ENCODE results near the gene DDIT4. TPM values are rescaled to one million over a fixed set of nuclear protein-coding genes. Genes with fewer than 3 reads are reported as not detected.

DDIT4 gene
- total and polyA plus RNA-seq, 2 experiments from 2014 or later, result 114 to 136 TPM

GRCh38 chr10:72265508-72265907, 8.2 kb upstream of the DDIT4 start:
- Histone ChIP-seq H3K79me2 (replicated peaks; ENCODE audit: insufficient read depth) (no peaks in the 10 kb centered on the region), H3K4me1 (ENCODE audit: insufficient read depth) (peaks cover 28% of the 10 kb centered on the region), H3K27ac (ENCODE audit: low read depth) (no peak overlapping the region), H3K36me3 (ENCODE audit: insufficient read depth) (no peaks in the 10 kb centered on the region), H4K20me1 (replicated peaks; ENCODE audit: insufficient read depth) (no peaks in the 10 kb centered on the region), H3F3A (replicated peaks; ENCODE audit: low read depth) (peaks cover 24% of the 10 kb centered on the region), H3K4me2 (peak overlapping the region; percentile 43; the same call in 1 of the 2 replicates), H2AFZ (peak overlapping the region; percentile 87), H3K4me3 (no peak overlapping the region), H3K27me3 (ENCODE audit: insufficient read depth) (no peaks in the 10 kb centered on the region), H3K9me2 (ENCODE audit: insufficient read depth) (0 out of 2 replicates have a peak, but pooled peaks cover 2% of the 10 kb centered on the region)
- DNase-seq (ENCODE audit: low spot score) (peak; percentile 31), ATAC-seq (no peak; the same call in 2 of the 3 replicates)
- Mint-ChIP-seq H3K4me1 (peaks cover 45% of the 10 kb centered on the region), H3K27me3 (ENCODE audit: insufficient read depth, low read depth, poor library complexity) (peaks cover 21% of the 10 kb centered on the region), H3K4me3 (no peak overlapping the region), H3K36me3 (ENCODE audit: low read depth) (peaks cover 3% of the 10 kb centered on the region; the same call in 1 of the 3 replicates), H3K9me3 (no peaks in the 10 kb centered on the region), H3K27ac (no peak overlapping the region)
- TF ChIP-seq EZH2 (IDR thresholded peaks at IDR 0.05; ENCODE audit: low read depth, unreplicated experiment) (no peak), POLR2AphosphoS5 (IDR thresholded peaks at IDR 0.05; ENCODE audit: low read depth) (no peak), JUNB (IDR thresholded peaks at IDR 0.05; ENCODE audit: unreplicated experiment) (no peak), CREB1 (CRISPR knock-in tag; IDR thresholded peaks at IDR 0.05; ENCODE audit: low read depth) (no peak), STAT1 (IDR thresholded peaks at IDR 0.05; ENCODE audit: unreplicated experiment) (no peak), ZNF462 (CRISPR knock-in tag; IDR thresholded peaks at IDR 0.05) (no peak), ZNF331 (CRISPR knock-in tag; IDR thresholded peaks at IDR 0.05; ENCODE audit: low read depth) (no peak), ZNF114 (CRISPR knock-in tag; IDR thresholded peaks at IDR 0.05) (no peak), NANOG (IDR thresholded peaks at IDR 0.05; ENCODE audit: borderline replicate concordance) (no peak), EZH2phosphoT487 (IDR thresholded peaks at IDR 0.05; ENCODE audit: unreplicated experiment) (no peak)
- TF ChIP-seq, protein P1, sequence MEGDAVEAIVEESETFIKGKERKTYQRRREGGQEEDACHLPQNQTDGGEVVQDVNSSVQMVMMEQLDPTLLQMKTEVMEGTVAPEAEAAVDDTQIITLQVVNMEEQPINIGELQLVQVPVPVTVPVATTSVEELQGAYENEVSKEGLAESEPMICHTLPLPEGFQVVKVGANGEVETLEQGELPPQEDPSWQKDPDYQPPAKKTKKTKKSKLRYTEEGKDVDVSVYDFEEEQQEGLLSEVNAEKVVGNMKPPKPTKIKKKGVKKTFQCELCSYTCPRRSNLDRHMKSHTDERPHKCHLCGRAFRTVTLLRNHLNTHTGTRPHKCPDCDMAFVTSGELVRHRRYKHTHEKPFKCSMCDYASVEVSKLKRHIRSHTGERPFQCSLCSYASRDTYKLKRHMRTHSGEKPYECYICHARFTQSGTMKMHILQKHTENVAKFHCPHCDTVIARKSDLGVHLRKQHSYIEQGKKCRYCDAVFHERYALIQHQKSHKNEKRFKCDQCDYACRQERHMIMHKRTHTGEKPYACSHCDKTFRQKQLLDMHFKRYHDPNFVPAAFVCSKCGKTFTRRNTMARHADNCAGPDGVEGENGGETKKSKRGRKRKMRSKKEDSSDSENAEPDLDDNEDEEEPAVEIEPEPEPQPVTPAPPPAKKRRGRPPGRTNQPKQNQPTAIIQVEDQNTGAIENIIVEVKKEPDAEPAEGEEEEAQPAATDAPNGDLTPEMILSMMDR (conservative IDR thresholded peaks at IDR 0.05; ENCODE audit: low read depth in 2 of 2), result no peak
- TF ChIP-seq, protein P2, sequence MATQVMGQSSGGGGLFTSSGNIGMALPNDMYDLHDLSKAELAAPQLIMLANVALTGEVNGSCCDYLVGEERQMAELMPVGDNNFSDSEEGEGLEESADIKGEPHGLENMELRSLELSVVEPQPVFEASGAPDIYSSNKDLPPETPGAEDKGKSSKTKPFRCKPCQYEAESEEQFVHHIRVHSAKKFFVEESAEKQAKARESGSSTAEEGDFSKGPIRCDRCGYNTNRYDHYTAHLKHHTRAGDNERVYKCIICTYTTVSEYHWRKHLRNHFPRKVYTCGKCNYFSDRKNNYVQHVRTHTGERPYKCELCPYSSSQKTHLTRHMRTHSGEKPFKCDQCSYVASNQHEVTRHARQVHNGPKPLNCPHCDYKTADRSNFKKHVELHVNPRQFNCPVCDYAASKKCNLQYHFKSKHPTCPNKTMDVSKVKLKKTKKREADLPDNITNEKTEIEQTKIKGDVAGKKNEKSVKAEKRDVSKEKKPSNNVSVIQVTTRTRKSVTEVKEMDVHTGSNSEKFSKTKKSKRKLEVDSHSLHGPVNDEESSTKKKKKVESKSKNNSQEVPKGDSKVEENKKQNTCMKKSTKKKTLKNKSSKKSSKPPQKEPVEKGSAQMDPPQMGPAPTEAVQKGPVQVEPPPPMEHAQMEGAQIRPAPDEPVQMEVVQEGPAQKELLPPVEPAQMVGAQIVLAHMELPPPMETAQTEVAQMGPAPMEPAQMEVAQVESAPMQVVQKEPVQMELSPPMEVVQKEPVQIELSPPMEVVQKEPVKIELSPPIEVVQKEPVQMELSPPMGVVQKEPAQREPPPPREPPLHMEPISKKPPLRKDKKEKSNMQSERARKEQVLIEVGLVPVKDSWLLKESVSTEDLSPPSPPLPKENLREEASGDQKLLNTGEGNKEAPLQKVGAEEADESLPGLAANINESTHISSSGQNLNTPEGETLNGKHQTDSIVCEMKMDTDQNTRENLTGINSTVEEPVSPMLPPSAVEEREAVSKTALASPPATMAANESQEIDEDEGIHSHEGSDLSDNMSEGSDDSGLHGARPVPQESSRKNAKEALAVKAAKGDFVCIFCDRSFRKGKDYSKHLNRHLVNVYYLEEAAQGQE (IDR thresholded peaks at IDR 0.05; ENCODE audit: unreplicated experiment), result no peak
- TF ChIP-seq, protein P3, sequence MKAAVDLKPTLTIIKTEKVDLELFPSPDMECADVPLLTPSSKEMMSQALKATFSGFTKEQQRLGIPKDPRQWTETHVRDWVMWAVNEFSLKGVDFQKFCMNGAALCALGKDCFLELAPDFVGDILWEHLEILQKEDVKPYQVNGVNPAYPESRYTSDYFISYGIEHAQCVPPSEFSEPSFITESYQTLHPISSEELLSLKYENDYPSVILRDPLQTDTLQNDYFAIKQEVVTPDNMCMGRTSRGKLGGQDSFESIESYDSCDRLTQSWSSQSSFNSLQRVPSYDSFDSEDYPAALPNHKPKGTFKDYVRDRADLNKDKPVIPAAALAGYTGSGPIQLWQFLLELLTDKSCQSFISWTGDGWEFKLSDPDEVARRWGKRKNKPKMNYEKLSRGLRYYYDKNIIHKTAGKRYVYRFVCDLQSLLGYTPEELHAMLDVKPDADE (IDR thresholded peaks at IDR 0.05), result no peak

Data from GM23338 (cell line).